ENCODE data around the gene ZDHHC24.

Gene ZDHHC24

GRCh38 chr11:66530927-66531709 lies 14.7 kb downstream of the ZDHHC24 start:
- Histone ChIP-seq H3K79me2 (ENCODE audit: insufficient read depth, low read length) (no peaks in the 10 kb centered on the region), H3K27ac (ENCODE audit: low read length) (no peak overlapping the region), H3K27me3 (ENCODE audit: insufficient read depth, low read length, poor library complexity) (no peaks in the 10 kb centered on the region), H3K4me1 (ENCODE audit: insufficient read depth, low read length) (no peaks in the 10 kb centered on the region), H2AFZ (ENCODE audit: low read depth, low read length) (no peak overlapping the region), H3K9me3 (ENCODE audit: insufficient read depth, low read length, severe bottlenecking) (no peaks in the 10 kb centered on the region), H3K4me3 (ENCODE audit: low read depth in 1 of 2, low read length in 2 of 2) (no peak overlapping the region), H3K36me3 (ENCODE audit: insufficient read depth, low read length) (0 out of 2 replicates have a peak, but pooled peaks cover 7% of the 10 kb centered on the region), H4K20me1 (ENCODE audit: insufficient read depth, low read length) (no peaks in the 10 kb centered on the region), H3K4me2 (ENCODE audit: insufficient read depth, low read length) (no peak overlapping the region), H3K9ac (ENCODE audit: low read depth, low read length) (no peak overlapping the region)
- TF ChIP-seq, protein P1, sequence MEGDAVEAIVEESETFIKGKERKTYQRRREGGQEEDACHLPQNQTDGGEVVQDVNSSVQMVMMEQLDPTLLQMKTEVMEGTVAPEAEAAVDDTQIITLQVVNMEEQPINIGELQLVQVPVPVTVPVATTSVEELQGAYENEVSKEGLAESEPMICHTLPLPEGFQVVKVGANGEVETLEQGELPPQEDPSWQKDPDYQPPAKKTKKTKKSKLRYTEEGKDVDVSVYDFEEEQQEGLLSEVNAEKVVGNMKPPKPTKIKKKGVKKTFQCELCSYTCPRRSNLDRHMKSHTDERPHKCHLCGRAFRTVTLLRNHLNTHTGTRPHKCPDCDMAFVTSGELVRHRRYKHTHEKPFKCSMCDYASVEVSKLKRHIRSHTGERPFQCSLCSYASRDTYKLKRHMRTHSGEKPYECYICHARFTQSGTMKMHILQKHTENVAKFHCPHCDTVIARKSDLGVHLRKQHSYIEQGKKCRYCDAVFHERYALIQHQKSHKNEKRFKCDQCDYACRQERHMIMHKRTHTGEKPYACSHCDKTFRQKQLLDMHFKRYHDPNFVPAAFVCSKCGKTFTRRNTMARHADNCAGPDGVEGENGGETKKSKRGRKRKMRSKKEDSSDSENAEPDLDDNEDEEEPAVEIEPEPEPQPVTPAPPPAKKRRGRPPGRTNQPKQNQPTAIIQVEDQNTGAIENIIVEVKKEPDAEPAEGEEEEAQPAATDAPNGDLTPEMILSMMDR (IDR thresholded peaks at IDR 0.05; ENCODE audit: borderline replicate concordance, extremely low read depth, low read length, poor library complexity, severe bottlenecking) = no peak
- TF ChIP-seq EZH2 (IDR thresholded peaks at IDR 0.05; ENCODE audit: borderline replicate concordance, low read depth, low read length, severe bottlenecking) = no peak
- DNase-seq (no peak), ATAC-seq (ENCODE audit: insufficient read depth, low read depth) (no peak)

DNA sequence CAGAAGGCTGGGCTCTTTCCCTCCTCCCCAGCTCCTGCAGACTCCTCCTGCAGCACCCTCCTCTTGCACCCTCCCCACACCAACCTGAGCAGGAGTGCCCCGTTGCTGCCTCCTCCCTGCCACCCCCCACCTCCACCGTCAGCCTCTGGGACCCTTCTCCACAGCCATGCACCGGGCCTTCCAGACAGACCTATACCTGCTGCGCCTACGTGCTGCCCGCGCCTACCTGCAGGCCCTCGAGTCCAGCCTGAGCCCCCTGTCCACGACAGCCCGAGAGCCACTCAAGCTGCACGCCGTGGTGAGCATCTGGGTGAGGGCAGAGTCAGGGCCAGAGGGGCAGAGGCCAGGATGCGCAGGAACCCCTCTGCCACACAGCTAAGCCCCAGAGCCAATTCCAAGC lies 16.2 kb downstream of the ZDHHC24 start:
- H3K4me3 ChIP-seq (ENCODE audit: low read depth in 1 of 2, low read length in 2 of 2) = no peak overlapping the region
- H3K4me1 ChIP-seq (ENCODE audit: insufficient read depth, low read length) = no peaks in the 10 kb centered on the region
- no peaks in the 10 kb centered on the region for H3K27me3 ChIP-seq (ENCODE audit: insufficient read depth, low read length, poor library complexity)
- H3K4me2 ChIP-seq (ENCODE audit: insufficient read depth, low read length) = no peak overlapping the region
- H3K9ac ChIP-seq (ENCODE audit: low read depth, low read length) = no peak overlapping the region
- TF ChIP-seq EZH2 (IDR thresholded peaks at IDR 0.05; ENCODE audit: borderline replicate concordance, low read depth, low read length, severe bottlenecking) = no peak
- TF ChIP-seq, protein P1 (IDR thresholded peaks at IDR 0.05; ENCODE audit: borderline replicate concordance, extremely low read depth, low read length, poor library complexity, severe bottlenecking) = no peak
- DNase-seq = no peak
- ATAC-seq (ENCODE audit: insufficient read depth, low read depth) = no peak
- no peaks in the 10 kb centered on the region for H4K20me1 ChIP-seq (ENCODE audit: insufficient read depth, low read length)
- no peak overlapping the region for H3K27ac ChIP-seq (ENCODE audit: low read length)
- no peaks in the 10 kb centered on the region for H3K79me2 ChIP-seq (ENCODE audit: insufficient read depth, low read length)
- H2AFZ ChIP-seq (ENCODE audit: low read depth, low read length) = no peak overlapping the region
- H3K9me3 ChIP-seq (ENCODE audit: insufficient read depth, low read length, severe bottlenecking) = no peaks in the 10 kb centered on the region
- 0 out of 2 replicates have a peak, but pooled peaks cover 7% of the 10 kb centered on the region for H3K36me3 ChIP-seq (ENCODE audit: insufficient read depth, low read length)

DNA sequence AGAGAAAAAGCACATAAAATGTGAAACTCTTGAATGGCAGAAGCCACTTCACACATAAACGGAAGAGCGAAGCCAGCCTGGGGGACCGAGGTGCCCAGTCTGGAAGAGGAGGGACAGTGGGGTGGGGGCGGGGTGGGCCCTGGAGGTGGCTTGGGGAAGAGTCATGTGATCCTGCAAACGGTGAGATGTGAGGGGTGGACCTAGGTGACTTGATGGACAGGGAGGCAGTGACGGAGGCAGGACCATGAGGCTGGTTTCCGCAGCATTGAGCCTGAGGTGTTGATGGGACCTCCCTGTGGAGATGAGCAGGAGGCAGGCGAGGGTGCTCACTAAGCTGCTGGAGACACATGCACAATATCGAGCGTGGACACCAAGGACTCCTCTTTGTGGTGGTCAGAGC lies 16.8 kb downstream of the ZDHHC24 start:
- H3K9me3 ChIP-seq (ENCODE audit: insufficient read depth, low read length, severe bottlenecking) = no peaks in the 10 kb centered on the region
- no peak for ATAC-seq (ENCODE audit: insufficient read depth, low read depth)
- no peak overlapping the region for H3K27ac ChIP-seq (ENCODE audit: low read length)
- no peaks in the 10 kb centered on the region for H3K4me1 ChIP-seq (ENCODE audit: insufficient read depth, low read length)
- no peaks in the 10 kb centered on the region for H4K20me1 ChIP-seq (ENCODE audit: insufficient read depth, low read length)
- no peak overlapping the region for H3K4me3 ChIP-seq (ENCODE audit: low read depth in 1 of 2, low read length in 2 of 2)
- H3K4me2 ChIP-seq (ENCODE audit: insufficient read depth, low read length) = no peak overlapping the region
- H3K36me3 ChIP-seq (ENCODE audit: insufficient read depth, low read length) = peaks cover 10% of the 10 kb centered on the region; the same call in 1 of the 2 replicates
- no peak for TF ChIP-seq EZH2 (IDR thresholded peaks at IDR 0.05; ENCODE audit: borderline replicate concordance, low read depth, low read length, severe bottlenecking)
- TF ChIP-seq, protein P1 (IDR thresholded peaks at IDR 0.05; ENCODE audit: borderline replicate concordance, extremely low read depth, low read length, poor library complexity, severe bottlenecking) = no peak
- H3K9ac ChIP-seq (ENCODE audit: low read depth, low read length) = no peak overlapping the region
- H2AFZ ChIP-seq (ENCODE audit: low read depth, low read length) = no peak overlapping the region
- no peaks in the 10 kb centered on the region for H3K27me3 ChIP-seq (ENCODE audit: insufficient read depth, low read length, poor library complexity)
- H3K79me2 ChIP-seq (ENCODE audit: insufficient read depth, low read length) = no peaks in the 10 kb centered on the region
- DNase-seq = no peak
